Measurements from ENCODE around the gene CELF5.

Gene CELF5

GRCh38 chr19:3196064-3196932 lies 28.2 kb upstream of the CELF5 start:
- Histone ChIP-seq H3K36me3 (peaks cover 47% of the 10 kb centered on the region), H3K9me3 (no peaks in the 10 kb centered on the region), H3K27me3 (no peaks in the 10 kb centered on the region), H3K4me1 (peaks cover 9% of the 10 kb centered on the region), H3K4me3 (ENCODE audit: low read depth, low read length) (no peak overlapping the region)
- no peak for TF ChIP-seq CTCF (IDR thresholded peaks at IDR 0.05; ENCODE audit: low read depth, low read length)
- peak; percentile 67 for DNase-seq

GRCh38 chr19:3196933-3197205 lies 27.6 kb upstream of the CELF5 start:
- Histone ChIP-seq H3K4me3 (ENCODE audit: low read depth, low read length) (no peak overlapping the region), H3K9me3 (no peaks in the 10 kb centered on the region), H3K27me3 (no peaks in the 10 kb centered on the region), H3K4me1 (peaks cover 9% of the 10 kb centered on the region), H3K36me3 (peaks cover 47% of the 10 kb centered on the region)
- no peak for DNase-seq
- no peak for TF ChIP-seq CTCF (IDR thresholded peaks at IDR 0.05; ENCODE audit: low read depth, low read length)

GRCh38 chr19:3198901-3199700 lies 25.4 kb upstream of the CELF5 start:
- no peak for TF ChIP-seq CTCF (IDR thresholded peaks at IDR 0.05; ENCODE audit: low read depth, low read length)
- H3K27me3 ChIP-seq = no peaks in the 10 kb centered on the region
- peaks cover 44% of the 10 kb centered on the region for H3K36me3 ChIP-seq
- H3K4me3 ChIP-seq (ENCODE audit: low read depth, low read length) = no peak overlapping the region
- H3K9me3 ChIP-seq = no peaks in the 10 kb centered on the region
- DNase-seq = no peak
- H3K4me1 ChIP-seq = peaks cover 8% of the 10 kb centered on the region

- Histone ChIP-seq H3K9me3 (no peaks in the 10 kb centered on the region), H3K4me1 (peaks cover under 1% of the 10 kb centered on the region), H3K27me3 (no peaks in the 10 kb centered on the region), H3K4me3 (ENCODE audit: low read depth, low read length) (no peak overlapping the region), H3K36me3 (peaks cover 54% of the 10 kb centered on the region)
- no peak for DNase-seq
- TF ChIP-seq CTCF (IDR thresholded peaks at IDR 0.05; ENCODE audit: low read depth, low read length) = no peak
These were observed 23.3 kb upstream of the CELF5 start for GRCh38 chr19:3201072-3201700.

- TF ChIP-seq CTCF (IDR thresholded peaks at IDR 0.05; ENCODE audit: low read depth, low read length) = no peak
- no peak overlapping the region for H3K4me3 ChIP-seq (ENCODE audit: low read depth, low read length)
- peaks cover 52% of the 10 kb centered on the region for H3K36me3 ChIP-seq
These were observed 22.6 kb upstream of the CELF5 start for GRCh38 chr19:3201911-3202310.

More at GRCh38 chr19:3201911-3202310, 22.6 kb upstream of the CELF5 start:
- Histone ChIP-seq H3K27me3 (no peaks in the 10 kb centered on the region), H3K9me3 (no peaks in the 10 kb centered on the region), H3K4me1 (no peaks in the 10 kb centered on the region)
- no peak for DNase-seq

Measured in BE2C (cell line).